H1 (cell line): ENCODE measurements around the gene PPP4R3A.

ENCODE experiments used
- CTCF ChIP-seq, 3 experiments: IDR thresholded peaks; 1 replicate in 2 of 3; 2 replicates in 1 of 3; pipeline versions ENCODE4 v1.5.1 to v1.6.1; 2011; ENCODE audit warnings: low read length in 3 of 3, mild to moderate bottlenecking in 3 of 3, inconsistent platforms in 2 of 3, low read depth in 1 of 3, moderate library complexity in 1 of 3; ENCODE audit not compliant: insufficient read depth in 1 of 3; ENCODE audit errors: control extremely low read depth in 1 of 3
- EP300 ChIP-seq, 2 experiments: IDR thresholded peaks; 1 replicate in 1 of 2; 2 replicates in 1 of 2; pipeline ENCODE4 v1.6.1; 2011 to 2012; ENCODE audit warnings: low read depth in 2 of 2, low read length in 2 of 2, mild to moderate bottlenecking in 2 of 2, borderline replicate concordance in 1 of 2, inconsistent platforms in 1 of 2, moderate library complexity in 1 of 2
- EZH2 ChIP-seq: fragments of 200-600 bp; sonication (generic); IDR thresholded peaks from 2 replicates; pipeline ENCODE4 v1.7.1; 2012; ENCODE audit warnings: low read depth, mild to moderate bottlenecking, moderate library complexity, low read length, inconsistent platforms; ENCODE audit not compliant: severe bottlenecking
- POLR2A ChIP-seq, 2 experiments: IDR thresholded peaks; 1 replicate in 1 of 2; 2 replicates in 1 of 2; pipeline ENCODE4 v1.6.1; 2011; ENCODE audit warnings: low read depth in 2 of 2, low read length in 2 of 2, mild to moderate bottlenecking in 2 of 2; ENCODE audit errors: control extremely low read depth in 1 of 2
- POLR2AphosphoS5 ChIP-seq: IDR thresholded peaks from 2 replicates; pipeline ENCODE4 v1.6.1; 2011; ENCODE audit warnings: low read depth, low read length
- TEAD4 ChIP-seq: IDR thresholded peaks from 2 replicates; pipeline ENCODE4 v1.6.1; 2012; ENCODE audit warnings: low read depth, low read length, inconsistent platforms, mixed read lengths
- ZNF274 ChIP-seq: IDR thresholded peaks from 2 replicates; pipeline ENCODE4 v1.7.0; 2012; ENCODE audit warnings: low read length, borderline replicate concordance; ENCODE audit errors: extremely low read depth

- TF ChIP-seq EP300 (IDR thresholded peaks at IDR 0.05; ENCODE audit: borderline replicate concordance in 1 of 2, low read depth in 2 of 2, low read length in 2 of 2) (no peak), CTCF (IDR thresholded peaks at IDR 0.05; ENCODE audit: control extremely low read depth in 1 of 3, insufficient read depth in 1 of 3, low read depth in 1 of 3, low read length in 3 of 3) (peak in 2 of 3 experiments; percentile 15 to 38; a peak in 2 of 4 replicates), POLR2AphosphoS5 (no peak), TEAD4 (no peak), ZNF274 (no peak), POLR2A (IDR thresholded peaks at IDR 0.05; ENCODE audit: control extremely low read depth in 1 of 2, low read depth in 2 of 2, low read length in 2 of 2) (no peak), EZH2 (no peak)
Observed at GRCh38 chr14:91523972-91524371, 13.9 kb upstream of the PPP4R3A start.
